Measurements from ENCODE around the gene PCDH9. TPM values are rescaled to one million over a fixed set of nuclear protein-coding genes. Genes with fewer than 3 reads are reported as not detected.

PCDH9 gene
- total RNA-seq, 1 donor from 2014 or later = 1.9 TPM

GRCh38 chr13:67128136-67128535 is 102.0 kb downstream of the PCDH9 start:
- Mint-ChIP-seq H3K36me3 (ENCODE audit: low read depth, unreplicated experiment) (no peaks in the 10 kb centered on the region), H3K4me3 (ENCODE audit: unreplicated experiment) (no peak overlapping the region), H3K27ac (ENCODE audit: unreplicated experiment) (no peak overlapping the region), H3K27me3 (ENCODE audit: unreplicated experiment) (peaks cover 1% of the 10 kb centered on the region), H3K4me1 (ENCODE audit: unreplicated experiment) (peaks cover 16% of the 10 kb centered on the region), H3K9me3 (ENCODE audit: unreplicated experiment) (no peaks in the 10 kb centered on the region)
- no peak for TF ChIP-seq CTCF (IDR thresholded peaks at IDR 0.05; ENCODE audit: unreplicated experiment)
- DNase-seq (ENCODE audit: low spot score) = no peak

- TF ChIP-seq CTCF (IDR thresholded peaks at IDR 0.05; ENCODE audit: unreplicated experiment) = no peak
- Mint-ChIP-seq H3K36me3 (ENCODE audit: low read depth, unreplicated experiment) (no peaks in the 10 kb centered on the region), H3K9me3 (ENCODE audit: unreplicated experiment) (no peaks in the 10 kb centered on the region), H3K4me1 (ENCODE audit: unreplicated experiment) (peaks cover 20% of the 10 kb centered on the region), H3K4me3 (ENCODE audit: unreplicated experiment) (no peak overlapping the region), H3K27ac (ENCODE audit: unreplicated experiment) (no peak overlapping the region), H3K27me3 (ENCODE audit: unreplicated experiment) (no peaks in the 10 kb centered on the region)
- DNase-seq (ENCODE audit: low spot score) = no peak
Measured at GRCh38 chr13:67125681-67126080, 104.5 kb downstream of the PCDH9 start.

- Mint-ChIP-seq H3K27ac (ENCODE audit: unreplicated experiment) (no peak overlapping the region), H3K9me3 (ENCODE audit: unreplicated experiment) (no peaks in the 10 kb centered on the region), H3K27me3 (ENCODE audit: unreplicated experiment) (no peaks in the 10 kb centered on the region), H3K36me3 (ENCODE audit: low read depth, unreplicated experiment) (no peaks in the 10 kb centered on the region), H3K4me3 (ENCODE audit: unreplicated experiment) (no peak overlapping the region), H3K4me1 (ENCODE audit: unreplicated experiment) (peaks cover 15% of the 10 kb centered on the region)
- DNase-seq (ENCODE audit: low spot score) = no peak
- no peak for TF ChIP-seq CTCF (IDR thresholded peaks at IDR 0.05; ENCODE audit: unreplicated experiment)
Measured at GRCh38 chr13:67123165-67123564, 107.0 kb downstream of the PCDH9 start.

- Mint-ChIP-seq H3K4me1 (ENCODE audit: unreplicated experiment) (peaks cover 15% of the 10 kb centered on the region), H3K4me3 (ENCODE audit: unreplicated experiment) (no peak overlapping the region), H3K27ac (ENCODE audit: unreplicated experiment) (no peak overlapping the region), H3K36me3 (ENCODE audit: low read depth, unreplicated experiment) (no peaks in the 10 kb centered on the region), H3K9me3 (ENCODE audit: unreplicated experiment) (no peaks in the 10 kb centered on the region), H3K27me3 (ENCODE audit: unreplicated experiment) (no peaks in the 10 kb centered on the region)
- DNase-seq (ENCODE audit: low spot score) = no peak
- TF ChIP-seq CTCF (IDR thresholded peaks at IDR 0.05; ENCODE audit: unreplicated experiment) = no peak
Measured at GRCh38 chr13:67122251-67122650, 107.9 kb downstream of the PCDH9 start.

GRCh38 chr13:67120872-67121531 is 109.1 kb downstream of the PCDH9 start:
- no peak for TF ChIP-seq CTCF (IDR thresholded peaks at IDR 0.05; ENCODE audit: unreplicated experiment)
- no peak overlapping the region for H3K4me3 Mint-ChIP-seq (ENCODE audit: unreplicated experiment)
- no peak for DNase-seq (ENCODE audit: low spot score)
- H3K27ac Mint-ChIP-seq (ENCODE audit: unreplicated experiment) = no peak overlapping the region
- H3K27me3 Mint-ChIP-seq (ENCODE audit: unreplicated experiment) = no peaks in the 10 kb centered on the region
- H3K9me3 Mint-ChIP-seq (ENCODE audit: unreplicated experiment) = no peaks in the 10 kb centered on the region
- peaks cover 15% of the 10 kb centered on the region for H3K4me1 Mint-ChIP-seq (ENCODE audit: unreplicated experiment)
- H3K36me3 Mint-ChIP-seq (ENCODE audit: low read depth, unreplicated experiment) = no peaks in the 10 kb centered on the region

Data from endothelial cell (in vitro differentiated cells).